Measurements from ENCODE around the gene ZFYVE28.
"Not testable (repeated sequence)": the region's sequence is repeated elsewhere in the genome, so short reads cannot be mapped to it uniquely, and the experiment has no call there.

Gene ZFYVE28

GRCh38 chr4:2446656-2447564 lies 28.5 kb upstream of the ZFYVE28 start:
- FAIRE-seq (no peak), DNase-seq (ENCODE audit: insufficient read length, low spot score) (no peak)

DNA sequence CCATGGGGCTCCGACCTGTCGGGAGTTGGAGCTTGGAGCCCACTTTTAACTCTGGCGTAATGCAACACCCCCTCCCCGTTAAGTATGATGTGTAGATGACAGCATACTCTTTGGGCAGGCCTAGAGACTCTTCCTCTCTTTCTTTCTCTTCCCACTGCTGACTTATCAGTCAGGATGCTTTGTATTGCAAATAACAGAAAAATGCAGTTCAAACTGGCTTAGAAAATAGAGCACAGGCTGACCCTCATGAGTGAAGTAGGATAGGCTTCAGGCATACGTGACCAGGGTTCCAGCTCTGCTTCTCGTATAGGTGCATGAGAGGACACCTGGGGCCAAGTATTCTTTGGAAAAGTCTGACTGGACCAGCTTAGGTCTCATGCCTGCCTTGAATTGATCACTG lies 27.1 kb upstream of the ZFYVE28 start:
- DNase-seq (ENCODE audit: insufficient read length, low spot score) (no peak), FAIRE-seq (no peak)

DNA sequence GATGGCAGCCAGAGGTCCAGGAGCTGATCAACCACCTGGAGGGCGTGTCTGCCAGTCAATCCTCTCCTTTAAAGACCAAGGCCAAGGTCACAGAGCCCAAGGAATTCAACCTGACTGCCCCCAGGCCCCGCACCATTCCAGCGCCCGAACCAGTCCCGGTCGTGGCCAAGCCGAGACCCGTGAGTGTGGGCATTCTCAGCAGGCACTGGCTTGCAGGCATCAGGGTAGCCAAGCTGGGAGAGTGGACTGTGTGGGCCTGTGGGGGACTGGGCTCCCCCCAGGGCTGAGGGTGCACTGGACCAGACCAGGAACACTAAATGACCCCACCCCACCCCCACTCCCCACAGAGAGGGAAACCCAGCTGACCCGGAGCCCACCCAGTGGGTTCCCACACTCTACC lies 26.7 kb upstream of the ZFYVE28 start:
- FAIRE-seq (no peak), DNase-seq (ENCODE audit: insufficient read length, low spot score) (no peak)

DNA sequence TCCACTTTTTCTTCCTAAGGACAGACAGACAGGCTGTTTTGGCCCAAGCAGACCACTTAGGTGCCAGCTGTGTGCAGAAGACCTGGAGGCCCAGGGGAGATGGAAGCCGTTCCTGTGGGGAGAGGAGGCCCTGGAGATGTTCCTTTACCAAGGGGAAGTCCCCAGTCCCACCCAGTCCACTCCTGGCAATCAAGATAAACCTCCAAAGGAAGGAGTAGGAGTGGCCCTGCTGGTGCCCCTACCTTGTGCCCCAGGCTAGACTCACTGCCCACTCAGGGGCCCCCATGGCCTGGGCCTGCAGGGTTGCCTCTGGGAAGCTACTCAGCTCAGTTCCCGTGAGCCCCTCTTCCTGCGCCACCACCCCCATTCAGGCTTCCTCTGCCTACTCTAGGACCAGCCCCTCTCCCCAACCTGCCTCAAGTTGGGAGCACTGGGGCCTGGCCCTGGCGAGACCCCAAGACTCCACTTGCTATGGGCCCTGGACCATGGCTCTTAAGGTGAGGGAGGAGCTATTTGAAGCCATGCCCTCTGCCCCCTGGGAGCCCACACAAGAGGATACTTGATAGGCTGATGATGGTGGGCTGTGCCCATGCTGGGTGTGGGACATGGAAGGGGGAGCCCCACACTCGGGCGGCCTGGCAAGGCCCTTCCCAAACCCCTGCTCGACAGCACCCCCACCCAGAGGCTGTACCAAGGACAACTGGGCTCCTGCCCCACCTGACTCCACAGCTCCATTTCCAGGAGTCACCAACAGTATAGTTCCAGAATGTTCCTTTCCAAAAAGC lies 25.7 kb upstream of the ZFYVE28 start:
- no peak for FAIRE-seq
- DNase-seq (ENCODE audit: insufficient read length, low spot score): no peak

DNA sequence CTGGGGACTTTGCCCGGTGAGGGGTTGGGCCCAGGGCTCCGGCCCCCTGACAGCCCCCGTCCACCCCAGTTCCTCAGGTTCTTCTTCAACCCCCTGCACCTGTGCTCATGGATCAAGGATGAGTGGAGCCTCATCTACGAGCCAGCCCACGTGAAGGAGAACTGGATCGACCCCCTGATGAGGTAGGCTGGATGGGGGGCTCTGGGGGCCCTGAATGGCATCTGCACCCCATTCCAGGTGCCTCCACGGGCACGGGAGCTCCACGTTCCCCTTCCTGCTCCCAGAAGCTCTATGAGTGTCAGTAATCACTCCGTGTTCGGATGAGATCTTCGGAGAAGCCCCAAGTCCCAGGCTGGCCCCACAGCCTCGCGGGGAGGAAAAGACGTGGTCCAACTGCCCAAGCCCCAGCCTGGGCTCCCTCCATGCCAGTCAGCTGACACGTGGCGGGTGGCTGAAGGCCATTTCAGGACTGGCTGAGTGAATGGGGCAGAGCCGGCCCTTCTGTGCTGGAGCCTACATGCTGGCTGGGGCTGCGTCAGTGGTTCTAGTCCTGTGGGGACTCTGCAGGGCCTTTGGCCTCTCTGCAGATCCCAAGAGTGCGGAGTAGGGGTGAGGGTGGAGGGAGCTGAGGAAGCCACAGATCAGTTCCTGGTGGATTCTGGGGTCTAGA lies 24.8 kb upstream of the ZFYVE28 start:
- DNase-seq (ENCODE audit: insufficient read length, low spot score) (no peak), FAIRE-seq (no peak)

DNA sequence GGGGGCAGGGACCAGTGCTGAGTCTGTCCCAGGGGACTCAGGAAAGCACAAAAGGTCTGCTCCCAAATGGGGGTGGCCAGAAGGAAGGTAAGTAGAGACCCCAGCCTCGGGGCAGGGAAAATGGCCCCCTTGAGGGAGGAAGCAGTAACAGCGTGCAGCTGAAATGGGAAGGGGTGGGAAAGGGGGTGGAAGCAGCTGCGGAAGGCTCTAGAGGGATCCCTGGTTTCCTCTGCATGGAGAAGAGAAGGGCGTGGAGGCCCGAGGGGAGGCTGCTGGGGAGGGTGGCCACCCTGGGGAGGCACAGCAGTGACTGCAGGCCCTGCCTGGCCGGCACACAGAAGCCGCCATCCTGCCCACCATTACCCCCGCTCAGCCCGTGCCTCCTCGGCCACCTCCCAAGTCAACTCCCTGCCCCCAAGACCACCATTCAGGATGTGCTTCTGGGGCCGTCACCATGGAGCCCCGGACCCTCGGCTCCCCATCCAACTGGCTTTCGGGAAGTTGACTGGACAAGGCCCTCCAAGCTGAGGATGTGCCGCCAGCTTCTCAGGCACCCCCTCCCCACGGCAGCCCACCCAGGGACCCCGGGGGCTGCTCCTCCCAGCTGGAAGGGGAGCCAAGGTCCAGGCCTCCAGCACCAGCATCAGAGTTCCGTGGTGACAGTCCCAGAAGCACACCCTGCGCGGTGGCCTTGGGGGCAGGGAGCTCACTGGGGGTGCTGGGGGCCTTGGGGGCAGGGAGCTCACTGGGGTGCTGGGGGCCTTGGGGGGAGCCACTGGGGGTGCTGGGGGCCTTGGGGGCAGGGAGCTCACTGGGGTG lies 23.9 kb upstream of the ZFYVE28 start:
- FAIRE-seq (no peak), DNase-seq (ENCODE audit: insufficient read length, low spot score) (no peak)

DNA sequence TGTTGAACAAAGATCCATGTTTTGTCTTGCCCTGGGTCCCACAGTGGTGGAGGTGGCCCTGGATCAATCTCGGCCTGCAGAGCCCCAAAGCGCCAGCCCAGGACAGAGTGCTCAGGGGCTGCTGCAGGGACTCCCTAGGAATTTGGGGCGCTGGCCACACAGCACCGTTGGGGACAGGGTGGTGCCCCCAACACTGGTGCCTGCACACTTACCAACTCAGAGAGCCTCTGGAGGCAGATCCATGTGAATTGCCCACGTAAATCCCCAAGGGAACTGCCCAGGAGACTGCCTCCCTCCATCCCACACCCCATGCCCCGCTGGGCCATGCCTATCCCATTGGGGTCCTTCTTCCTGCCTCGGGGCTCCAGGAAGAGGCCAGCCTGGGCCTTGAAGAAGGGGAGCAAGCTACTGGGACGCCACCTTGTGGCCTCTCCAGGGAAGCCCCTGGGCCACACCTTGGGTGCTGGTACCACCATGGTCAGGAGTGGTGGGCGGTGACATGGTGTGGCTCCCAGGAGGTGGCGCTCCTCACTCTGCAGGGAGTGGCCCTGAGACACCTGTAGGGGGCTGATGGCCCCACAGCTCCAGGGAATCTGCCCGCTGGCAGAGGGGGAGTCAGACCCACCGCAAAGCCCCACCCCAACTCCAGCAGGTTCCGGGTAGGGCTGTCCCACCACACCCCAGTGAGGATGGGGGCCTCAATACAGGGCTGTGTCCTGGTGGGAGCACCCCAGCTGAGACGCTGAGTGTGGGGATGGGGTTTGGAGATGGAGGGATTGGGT lies 23.1 kb upstream of the ZFYVE28 start:
- peak; percentile 95 for DNase-seq (ENCODE audit: insufficient read length, low spot score)
- FAIRE-seq: peak; percentile 66

GRCh38 chr4:2438822-2439718 lies 20.6 kb upstream of the ZFYVE28 start:
- DNase-seq (ENCODE audit: insufficient read length, low spot score) (no peak), FAIRE-seq (no peak)

GRCh38 chr4:2437475-2438215 lies 19.2 kb upstream of the ZFYVE28 start:
- DNase-seq (ENCODE audit: insufficient read length, low spot score) (no peak), FAIRE-seq (no peak)

DNA sequence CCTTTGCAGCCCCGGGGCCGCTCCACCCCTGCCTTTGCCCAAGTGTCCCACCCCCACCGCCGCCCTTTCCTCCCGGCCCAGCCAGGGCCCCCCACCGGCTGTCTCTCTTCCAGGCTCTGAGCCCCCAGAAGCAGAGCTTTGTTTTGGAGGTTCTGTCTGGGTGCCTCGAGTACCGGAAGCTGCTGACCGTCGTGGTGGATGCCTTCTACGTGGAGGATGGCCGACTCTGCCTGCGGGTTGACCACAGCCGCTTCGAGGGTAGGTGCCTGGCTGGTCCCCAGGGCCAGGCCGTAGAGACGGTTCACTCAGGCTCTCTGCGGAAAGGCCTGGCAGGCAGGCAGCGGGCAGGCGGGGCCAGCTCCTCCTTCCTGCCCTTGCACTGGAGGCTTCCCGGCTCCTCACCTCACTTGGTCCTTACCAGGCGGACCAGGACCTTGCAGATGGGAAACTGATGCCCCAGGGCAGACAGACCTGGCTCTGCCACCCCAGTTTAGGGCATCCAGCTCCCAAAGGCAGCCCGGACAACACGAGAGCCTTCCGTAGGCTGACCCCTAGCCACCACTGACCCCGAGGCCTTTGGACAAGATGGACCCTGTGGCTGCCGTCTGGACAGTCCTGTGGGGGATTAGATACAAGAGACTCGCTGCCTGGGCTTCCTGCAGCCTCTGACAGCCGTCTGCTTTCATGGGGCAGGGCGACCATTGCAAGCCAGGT lies 18.5 kb upstream of the ZFYVE28 start:
- no peak for DNase-seq (ENCODE audit: insufficient read length, low spot score)
- FAIRE-seq: no peak

DNA sequence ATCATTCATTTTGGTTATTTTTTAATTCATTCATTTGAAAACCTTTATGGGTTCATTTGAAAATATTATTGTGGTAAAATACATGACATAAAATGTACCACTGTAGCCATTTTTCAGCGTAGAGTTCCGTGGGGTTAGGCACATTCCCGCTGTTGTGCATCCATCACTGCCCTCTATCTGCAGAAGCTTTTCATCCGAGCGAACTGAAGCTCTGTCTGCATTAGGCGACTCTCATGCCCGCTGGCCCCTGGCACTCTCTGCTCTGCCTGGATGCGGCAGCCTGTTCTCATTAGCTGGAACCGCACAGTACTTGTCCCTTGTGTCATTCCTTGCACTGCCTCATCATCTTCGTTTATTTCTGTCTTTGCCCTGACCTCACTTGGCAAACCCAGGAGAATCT lies 17.9 kb upstream of the ZFYVE28 start:
- FAIRE-seq (no peak), DNase-seq (ENCODE audit: insufficient read length, low spot score) (no peak)

GRCh38 chr4:2434420-2434819 lies 16.0 kb upstream of the ZFYVE28 start:
- FAIRE-seq (no peak), DNase-seq (ENCODE audit: insufficient read length, low spot score) (no peak)

GRCh38 chr4:2433609-2434350 lies 15.3 kb upstream of the ZFYVE28 start:
- no peak for DNase-seq (ENCODE audit: insufficient read length, low spot score)
- no peak for FAIRE-seq

- FAIRE-seq (no peak), DNase-seq (ENCODE audit: insufficient read length, low spot score) (no peak)
Observed at GRCh38 chr4:2432991-2433530, 14.6 kb upstream of the ZFYVE28 start.

DNA sequence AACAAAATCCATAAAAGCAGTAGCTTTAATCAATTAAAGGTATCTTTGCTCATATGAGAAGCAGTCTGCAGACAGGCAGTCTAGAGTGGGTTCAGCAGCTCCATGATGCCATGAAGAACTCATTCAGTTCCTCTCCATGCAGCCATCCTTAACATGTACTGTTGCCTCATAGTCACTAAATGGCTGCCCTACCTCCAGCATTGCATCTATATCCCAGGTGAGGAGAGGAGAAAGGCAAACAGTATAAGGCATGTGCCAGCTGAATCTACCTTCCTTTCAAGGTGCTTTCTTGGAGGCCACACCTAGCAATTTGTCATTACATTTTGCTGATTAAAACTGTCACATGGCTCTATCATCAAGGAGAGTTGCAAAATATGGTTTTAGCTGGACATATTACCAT lies 13.6 kb upstream of the ZFYVE28 start:
- DNase-seq (ENCODE audit: insufficient read length, low spot score) (no peak), FAIRE-seq (no peak)

DNA sequence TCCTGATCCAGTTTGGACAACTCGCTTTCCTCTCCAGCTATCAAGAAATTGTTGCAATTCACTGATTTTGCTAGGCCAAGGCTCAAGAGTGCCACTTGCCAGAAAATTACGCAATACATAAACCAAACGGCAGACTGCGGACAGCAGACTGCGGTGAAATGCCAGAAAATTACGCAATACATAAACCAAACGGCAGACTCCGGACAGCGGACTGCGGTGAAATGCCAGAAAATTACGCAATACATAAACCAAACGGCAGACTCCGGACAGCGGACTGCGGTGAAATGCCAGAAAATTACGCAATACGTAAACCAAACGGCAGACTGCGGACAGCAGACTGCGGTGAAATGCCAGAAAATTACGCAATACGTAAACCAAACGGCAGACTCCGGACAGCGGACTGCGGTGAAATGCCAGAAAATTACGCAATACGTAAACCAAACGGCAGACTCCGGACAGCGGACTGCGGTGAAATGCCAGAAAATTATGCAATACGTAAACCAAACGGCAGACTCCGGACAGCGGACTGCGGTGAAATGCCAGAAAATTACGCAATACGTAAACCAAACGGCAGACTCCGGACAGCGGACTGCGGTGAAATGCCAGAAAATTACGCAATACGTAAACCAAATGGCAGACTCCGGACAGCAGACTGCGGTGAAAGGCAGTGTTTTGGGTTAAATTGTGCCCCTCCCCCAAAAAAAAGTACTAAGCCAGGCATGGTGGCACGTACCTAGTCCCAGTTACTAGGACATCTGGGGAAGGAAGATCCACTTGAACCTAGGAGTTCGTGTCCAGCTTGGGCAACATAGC lies 11.7 kb upstream of the ZFYVE28 start:
- not testable (repeated sequence) for FAIRE-seq; DNase-seq (ENCODE audit: insufficient read length, low spot score)

Measured in GM19239 (cell line).